B cell (primary cell): ENCODE measurements around the gene ITGAE. TPM values are rescaled to one million over a fixed set of nuclear protein-coding genes. Genes with fewer than 3 reads are reported as not detected.

ENCODE experiments used
- ATAC-seq: fragments of 200-7000 bp; cut with Tn5 transposase; one replicate; pipeline ENCODE4 v1.10.0; 2021; ENCODE audit warnings: low read depth, mild to moderate bottlenecking, moderate number of reproducible peaks, moderate library complexity
- CTCF ChIA-PET: fragments of 350-600 bp; sonication (Branson Sonifier 250); formaldehyde crosslinking; loops from one replicate; lab custom pipeline; 2021; ENCODE audit warnings: antibody characterized with exemption, inconsistent platforms; lab: Charles Lee
- POLR2A ChIA-PET: fragments of 350-600 bp; sonication (Branson Sonifier 250); formaldehyde crosslinking; loops from one replicate; lab custom pipeline; 2021; ENCODE audit warnings: antibody characterized with exemption; lab: Charles Lee
- DNase-seq: peaks from one replicate; pipeline ENCODE4 v3.0.0; 2013
- H2AFZ ChIP-seq: 2 replicates; pipeline ENCODE4 v1.6.1; 2012; ENCODE audit warnings: mild to moderate bottlenecking, low read depth, low read length; ENCODE audit not compliant: insufficient read depth, poor library complexity, severe bottlenecking
- H3K27ac ChIP-seq, 2 donors: 1 replicate in 1 of 2; 2 replicates in 1 of 2; pipeline ENCODE4 v1.5.1; 2012 to 2013; ENCODE audit warnings: low read length in 2 of 2, mild to moderate bottlenecking in 2 of 2, moderate library complexity in 1 of 2
- H3K27me3 ChIP-seq, 4 experiments: fragments of 200-600 bp in 1 of 4; sonication (generic) in 1 of 4; replicated peaks in 1 of 4; 1 replicate in 2 of 4; 2 replicates in 2 of 4; pipeline versions ENCODE4 v1.6.1 to v1.7.0; 2013 to 2016; ENCODE audit warnings: low read length in 3 of 4, mild to moderate bottlenecking in 2 of 4, mixed read lengths in 1 of 4, moderate library complexity in 1 of 4; ENCODE audit not compliant: insufficient read depth in 4 of 4, control insufficient read depth in 3 of 4; ENCODE audit errors: control extremely low read depth in 1 of 4
- H3K36me3 ChIP-seq, 2 experiments: replicated peaks in 1 of 2; 1 replicate in 1 of 2; 2 replicates in 1 of 2; pipeline versions ENCODE4 v1.6.1 to v1.7.1; 2013; ENCODE audit warnings: low read length in 1 of 2; ENCODE audit not compliant: insufficient read depth in 2 of 2, control insufficient read depth in 1 of 2; ENCODE audit errors: control extremely low read depth in 1 of 2, extremely low read depth in 1 of 2
- H3K4me1 ChIP-seq, 2 donors: fragments of 200-600 bp in 1 of 2; sonication (generic) in 1 of 2; 1 replicate in 1 of 2; 2 replicates in 1 of 2; pipeline versions ENCODE4 v1.5.1 to v1.6.1; 2013 to 2017; ENCODE audit warnings: low read length in 2 of 2; ENCODE audit not compliant: control insufficient read depth in 2 of 2, insufficient read depth in 2 of 2
- H3K4me2 ChIP-seq: replicated peaks from 2 replicates; pipeline ENCODE3; 2012; ENCODE audit warnings: mild to moderate bottlenecking, low read depth, low read length; ENCODE audit not compliant: poor library complexity, severe bottlenecking
- H3K4me3 ChIP-seq, 5 experiments: fragments of 200-600 bp in 1 of 5; sonication (generic) in 1 of 5; 1 replicate in 3 of 5; 2 replicates in 2 of 5; pipeline versions ENCODE4 v1.5.1 to v1.7.0; 2011 to 2016; ENCODE audit warnings: low read length in 4 of 5, mild to moderate bottlenecking in 4 of 5, low read depth in 2 of 5, control low read depth in 1 of 5, moderate library complexity in 1 of 5; ENCODE audit not compliant: insufficient read depth in 1 of 5; ENCODE audit errors: control extremely low read depth in 1 of 5, extremely low read depth in 1 of 5
- H3K79me2 ChIP-seq: fragments of 200-600 bp; sonication (generic); one replicate; pipeline ENCODE4 v1.6.0; 2016; ENCODE audit warnings: low read length; ENCODE audit not compliant: control insufficient read depth, insufficient read depth
- H3K9ac ChIP-seq: fragments of 200-600 bp; sonication (generic); 2 replicates; pipeline ENCODE4 v1.6.1; 2017; ENCODE audit warnings: mild to moderate bottlenecking, low read length, moderate library complexity
- H3K9me3 ChIP-seq, 3 donors: one replicate each; pipeline versions ENCODE4 v1.6.1 to v1.7.1; 2013; ENCODE audit warnings: low read length in 2 of 3; ENCODE audit not compliant: control insufficient read depth in 2 of 3, insufficient read depth in 1 of 3; ENCODE audit errors: control extremely low read depth in 1 of 3
- H4K20me1 ChIP-seq: 2 replicates; pipeline ENCODE4 v1.6.0; 2012; ENCODE audit warnings: mild to moderate bottlenecking, low read length; ENCODE audit not compliant: insufficient read depth, control insufficient read depth, poor library complexity, severe bottlenecking
- H3K27ac Mint-ChIP-seq: one replicate; pipeline ENCODE4 v1.8.0; 2021; ENCODE audit warnings: mixed read lengths
- H3K27me3 Mint-ChIP-seq: one replicate; pipeline ENCODE4 v1.8.0; 2021; ENCODE audit warnings: mixed read lengths
- H3K4me1 Mint-ChIP-seq: one replicate; pipeline ENCODE4 v1.8.0; 2021; ENCODE audit warnings: mixed read lengths
- H3K4me3 Mint-ChIP-seq: one replicate; pipeline ENCODE4 v1.8.0; 2021; ENCODE audit warnings: mixed read lengths
- H3K9me3 Mint-ChIP-seq: one replicate; pipeline ENCODE4 v1.8.0; 2022; ENCODE audit warnings: mixed read lengths; ENCODE audit not compliant: insufficient read depth
- EZH2 ChIP-seq: IDR thresholded peaks from 2 replicates; pipeline ENCODE4 v1.6.1; 2012; ENCODE audit warnings: borderline replicate concordance, low read depth, mild to moderate bottlenecking, moderate library complexity, low read length; ENCODE audit not compliant: insufficient read depth, poor library complexity, severe bottlenecking
- WGBS: methylation state at CpG from one replicate; pipeline ENCODE4 v1.1.5; 2013; ENCODE audit warnings: missing lambda C conversion rate; ENCODE audit not compliant: insufficient coverage; 5-methylcytosine and 5-hydroxymethylcytosine counted together
- intact Hi-C: fragments of 100-400 bp; cut with micrococcal nuclease; formaldehyde crosslinking; loops from one replicate; pipeline ENCODE4 v1.10.0; 2022
- polyA plus RNA-seq: library from polyadenylated mRNA; depleted of rRNA; stranded (reverse); fragments of >200 nt; gene quantifications from 2 replicates; pipeline ENCODE4 v1.2.3, GENCODE V29; 2012
- total RNA-seq, 2 donors: library from RNA; stranded (reverse); fragments of 120-200 nt in 1 of 2; gene quantifications; 1 replicate in 1 of 2; 2 replicates in 1 of 2; pipeline versions ENCODE4 v1.2.3 to v1.2.4, GENCODE V29; 2013 to 2022
- TF ChIP-seq, protein P1 (sequence below): fragments of 200-600 bp; IDR thresholded peaks from one replicate; pipeline ENCODE4 v1.8.0; 2022; ENCODE audit warnings: antibody characterized with exemption, mild to moderate bottlenecking

Gene ITGAE
- total and polyA plus RNA-seq, 2 donors (not counting 1 experiment from before 2014, with no cell fraction given), result 48.2 to 95.6 TPM

DNA sequence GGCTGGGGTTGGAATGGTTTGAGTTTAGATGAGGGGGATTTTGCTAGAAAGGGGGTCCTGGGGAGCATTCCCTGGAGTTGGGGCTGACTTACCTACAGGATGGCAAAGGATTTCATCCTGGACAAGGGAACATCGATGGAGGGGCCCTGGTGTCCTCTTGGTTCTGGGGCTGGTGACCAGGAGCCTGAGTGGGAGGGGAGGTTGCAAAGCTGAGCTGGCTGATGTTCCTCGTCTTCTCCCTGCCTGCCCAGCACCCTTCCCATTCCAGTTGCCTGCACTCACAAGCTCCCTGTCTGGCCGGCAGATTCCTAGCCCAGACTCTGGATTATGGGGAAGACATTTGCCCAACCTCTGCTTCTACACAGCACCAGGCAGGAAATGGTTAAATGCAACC lies 37.2 kb downstream of the ITGAE start:
- Mint-ChIP-seq H3K27ac (peak overlapping the region; percentile 88), H3K4me1 (peaks cover 20% of the 10 kb centered on the region), H3K4me3 (peak overlapping the region; percentile 59), H3K27me3 (no peaks in the 10 kb centered on the region), H3K9me3 (no peaks in the 10 kb centered on the region)
- POLR2A ChIA-PET, result interaction anchor here (0.6 to 2.7 kb wide), 2 partner anchors 32 to 94 kb away, joined by 3 to 6 read pairs; no protein-coding TSS in a partner anchor
- TF ChIP-seq, protein P1, sequence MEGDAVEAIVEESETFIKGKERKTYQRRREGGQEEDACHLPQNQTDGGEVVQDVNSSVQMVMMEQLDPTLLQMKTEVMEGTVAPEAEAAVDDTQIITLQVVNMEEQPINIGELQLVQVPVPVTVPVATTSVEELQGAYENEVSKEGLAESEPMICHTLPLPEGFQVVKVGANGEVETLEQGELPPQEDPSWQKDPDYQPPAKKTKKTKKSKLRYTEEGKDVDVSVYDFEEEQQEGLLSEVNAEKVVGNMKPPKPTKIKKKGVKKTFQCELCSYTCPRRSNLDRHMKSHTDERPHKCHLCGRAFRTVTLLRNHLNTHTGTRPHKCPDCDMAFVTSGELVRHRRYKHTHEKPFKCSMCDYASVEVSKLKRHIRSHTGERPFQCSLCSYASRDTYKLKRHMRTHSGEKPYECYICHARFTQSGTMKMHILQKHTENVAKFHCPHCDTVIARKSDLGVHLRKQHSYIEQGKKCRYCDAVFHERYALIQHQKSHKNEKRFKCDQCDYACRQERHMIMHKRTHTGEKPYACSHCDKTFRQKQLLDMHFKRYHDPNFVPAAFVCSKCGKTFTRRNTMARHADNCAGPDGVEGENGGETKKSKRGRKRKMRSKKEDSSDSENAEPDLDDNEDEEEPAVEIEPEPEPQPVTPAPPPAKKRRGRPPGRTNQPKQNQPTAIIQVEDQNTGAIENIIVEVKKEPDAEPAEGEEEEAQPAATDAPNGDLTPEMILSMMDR, result no peak
- TF ChIP-seq EZH2, result no peak
- no peak overlapping the region for H3K9ac ChIP-seq
- no peaks in the 10 kb centered on the region for H4K20me1 ChIP-seq
- H3K4me3 ChIP-seq, result no peak overlapping the region
- no peaks in the 10 kb centered on the region for H3K27me3 ChIP-seq
- peaks cover 0 to 11% (median 0%) of the 10 kb centered on the region in 3 donors for H3K9me3 ChIP-seq
- DNase-seq, result no peak
- CTCF ChIA-PET, result interaction anchor here (3.2 to 20.4 kb wide), 3 partner anchors 27 to 81 kb away, joined by 13 to 176 read pairs (median 56); no protein-coding TSS in a partner anchor
- peaks cover 10 to 22% of the 10 kb centered on the region in 2 donors for H3K4me1 ChIP-seq
- no peak overlapping the region for H3K27ac ChIP-seq
- WGBS, result 73% methylated on average over 1 of the region's 3 CpGs
- H3K79me2 ChIP-seq, result no peaks in the 10 kb centered on the region
- no peak for ATAC-seq
- no peak overlapping the region for H3K4me2 ChIP-seq
- no peak overlapping the region for H2AFZ ChIP-seq
- intact Hi-C loops, result no loop called here
- no peaks in the 10 kb centered on the region for H3K36me3 ChIP-seq

DNA sequence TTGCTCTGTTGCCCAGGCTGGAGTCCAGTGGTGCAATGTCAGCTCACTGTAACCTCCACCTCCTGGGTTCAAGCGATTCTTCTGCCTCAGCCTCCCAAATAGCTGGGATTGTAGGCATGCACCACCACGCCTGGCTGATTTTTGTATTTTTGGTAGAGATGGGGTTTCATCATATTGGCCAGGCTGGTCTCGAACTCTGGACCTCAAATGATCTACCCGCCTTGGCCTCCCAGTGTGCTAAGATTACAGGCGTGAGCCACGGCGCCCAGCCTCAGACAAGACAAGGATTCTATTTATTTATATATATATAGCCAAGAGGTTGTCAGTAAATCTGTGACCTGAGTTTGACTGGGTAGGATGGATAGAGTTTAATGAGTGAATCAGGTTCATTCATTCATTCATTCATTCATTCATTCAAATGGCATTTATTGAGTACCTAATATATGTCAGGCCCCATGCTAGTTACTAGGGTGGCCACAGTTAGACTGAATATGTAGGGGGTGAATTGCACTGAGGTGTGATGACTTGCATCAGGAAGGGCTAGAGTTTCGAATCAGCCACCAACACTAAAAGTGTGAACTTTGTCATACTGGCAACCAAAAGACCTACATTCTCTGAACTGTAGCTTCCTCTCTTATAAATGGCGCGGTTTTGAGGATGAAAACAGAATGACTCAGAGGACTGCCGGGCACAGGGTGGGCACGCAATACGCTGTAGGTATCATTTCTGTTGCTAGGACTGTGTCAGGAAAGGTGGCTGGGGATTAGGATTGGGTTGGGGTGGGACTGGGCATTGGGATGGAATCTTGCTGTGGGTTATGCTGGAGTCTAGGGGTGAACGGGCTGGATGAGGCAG lies 37.8 kb downstream of the ITGAE start:
- Histone ChIP-seq H3K79me2 (no peaks in the 10 kb centered on the region), H4K20me1 (no peaks in the 10 kb centered on the region), H3K9me3 (peaks cover 0 to 11% (median 0%) of the 10 kb centered on the region in 3 donors), H3K4me1 (peaks cover 10 to 22% of the 10 kb centered on the region in 2 donors), H3K4me3 (no peak overlapping the region), H3K27me3 (no peaks in the 10 kb centered on the region), H3K36me3 (no peaks in the 10 kb centered on the region), H3K9ac (no peak overlapping the region), H2AFZ (no peak overlapping the region), H3K4me2 (no peak overlapping the region), H3K27ac (no peak overlapping the region)
- POLR2A ChIA-PET, result interaction anchor here (0.6 to 2.7 kb wide), 5 partner anchors 25 to 95 kb away, joined by 3 to 6 read pairs (median 4); no protein-coding TSS in a partner anchor
- intact Hi-C loops, result no loop called here
- DNase-seq (no peak), ATAC-seq (peak; percentile 43)
- Mint-ChIP-seq H3K27me3 (no peaks in the 10 kb centered on the region), H3K9me3 (no peaks in the 10 kb centered on the region), H3K4me3 (peak overlapping the region; percentile 59), H3K4me1 (peaks cover 20% of the 10 kb centered on the region), H3K27ac (peak overlapping the region; percentile 88)
- WGBS, result 64% methylated on average over 7 of the region's 14 CpGs
- CTCF ChIA-PET, result interaction anchor here (6.1 to 20.4 kb wide), 2 partner anchors 27 to 64 kb away, joined by 56 to 176 read pairs; no protein-coding TSS in a partner anchor
- TF ChIP-seq, protein P1, result no peak
- TF ChIP-seq EZH2, result no peak
